IMR-90 (cell line): ENCODE data around the gene IRGQ. TPM values are rescaled to one million over a fixed set of nuclear protein-coding genes. Genes with fewer than 3 reads are reported as not detected.

Experiments
- ATAC-seq: fragments of 200-7000 bp; cut with Tn5 transposase; 2 replicates; pipeline ENCODE4 v1.9.1; 2020; ENCODE audit warnings: low read depth, mild to moderate bottlenecking, moderate library complexity
- BruUV-seq: library from RNA; stranded (reverse); fragments of 400-500 nt; replicated peaks from 2 replicates; lab custom pipeline; 2021; lab: Mats Ljungman, UMichigan
- CTCF ChIA-PET: fragments of 300-600 bp; formaldehyde crosslinking; extraction: SDS; loops from one replicate; lab custom pipeline; 2021; ENCODE audit warnings: antibody characterized with exemption; lab: Yijun Ruan, JAX
- POLR2A ChIA-PET: fragments of 300-600 bp; sonication (Branson Sonifier 250); formaldehyde crosslinking; loops from one replicate; lab custom pipeline; 2022; ENCODE audit warnings: antibody characterized with exemption; ENCODE audit not compliant: unreplicated experiment; lab: Charles Lee
- DNase-seq: peaks from one replicate; pipeline ENCODE4 v3.0.0; 2013
- H2AFZ ChIP-seq: replicated peaks from 2 replicates; pipeline ENCODE3; 2013; ENCODE audit warnings: low read length, mild to moderate bottlenecking; ENCODE audit not compliant: poor library complexity
- H2AK5ac ChIP-seq: 2 replicates; pipeline ENCODE4 v1.6.1; 2013; ENCODE audit warnings: low read depth, low read length, inconsistent platforms
- H2AK9ac ChIP-seq: replicated peaks from 2 replicates; pipeline ENCODE3; 2013; ENCODE audit warnings: mild to moderate bottlenecking, low read depth, low read length, moderate library complexity; ENCODE audit not compliant: poor library complexity
- H2BK120ac ChIP-seq: 2 replicates; pipeline ENCODE4 v1.6.1; 2013; ENCODE audit warnings: low read depth, low read length, inconsistent platforms
- H2BK15ac ChIP-seq: 3 replicates; pipeline ENCODE4 v1.6.1; 2013; ENCODE audit warnings: low read depth, low read length, inconsistent platforms
- H2BK20ac ChIP-seq: 2 replicates; pipeline ENCODE4 v1.6.1; 2013; ENCODE audit warnings: low read depth, mild to moderate bottlenecking, inconsistent platforms, low read length, moderate library complexity
- H2BK5ac ChIP-seq: 2 replicates; pipeline ENCODE4 v1.6.1; 2013; ENCODE audit warnings: mild to moderate bottlenecking, low read depth, low read length, inconsistent platforms; ENCODE audit not compliant: poor library complexity, severe bottlenecking
- H3K14ac ChIP-seq: replicated peaks from 2 replicates; pipeline ENCODE4 v1.6.1; 2013; ENCODE audit warnings: low read depth, low read length, inconsistent platforms
- H3K18ac ChIP-seq: 2 replicates; pipeline ENCODE4 v1.6.1; 2013; ENCODE audit warnings: low read depth, low read length, control low read depth
- H3K23ac ChIP-seq: 2 replicates; pipeline ENCODE4 v1.6.1; 2013; ENCODE audit warnings: low read depth, low read length, inconsistent platforms
- H3K27ac ChIP-seq: 2 replicates; pipeline ENCODE4 v1.5.1; 2013; ENCODE audit warnings: mild to moderate bottlenecking, control low read depth, low read length; ENCODE audit not compliant: insufficient read depth
- H3K27me3 ChIP-seq: 2 replicates; pipeline ENCODE4 v1.6.1; 2013; ENCODE audit warnings: low read length; ENCODE audit not compliant: control insufficient read depth, insufficient read depth
- H3K36me3 ChIP-seq: 2 replicates; pipeline ENCODE4 v1.6.1; 2013; ENCODE audit warnings: low read length, mixed read lengths; ENCODE audit not compliant: control insufficient read depth, insufficient read depth
- H3K4ac ChIP-seq: 2 replicates; pipeline ENCODE4 v1.6.1; 2013; ENCODE audit warnings: low read depth, low read length, inconsistent platforms
- H3K4me1 ChIP-seq: 2 replicates; pipeline ENCODE4 v1.6.1; 2013; ENCODE audit warnings: low read length, mixed read lengths; ENCODE audit not compliant: control insufficient read depth, insufficient read depth
- H3K4me2 ChIP-seq: 2 replicates; pipeline ENCODE4 v1.6.1; 2013; ENCODE audit warnings: low read depth, mild to moderate bottlenecking, control low read depth, low read length, moderate library complexity
- H3K4me3 ChIP-seq: 2 replicates; pipeline ENCODE4 v1.5.1; 2013; ENCODE audit warnings: low read depth, mild to moderate bottlenecking, control low read depth, low read length, moderate library complexity; ENCODE audit not compliant: insufficient read depth
- H3K56ac ChIP-seq: 2 replicates; pipeline ENCODE4 v1.6.1; 2013; ENCODE audit warnings: low read length, inconsistent platforms; ENCODE audit not compliant: insufficient read depth; ENCODE audit errors: extremely low read depth
- H3K79me1 ChIP-seq, 2 experiments: 2 replicates each; pipeline ENCODE4 v1.6.1; 2013; ENCODE audit warnings: low read length in 2 of 2, inconsistent platforms in 1 of 2, low read depth in 1 of 2
- H3K9ac ChIP-seq: 2 replicates; pipeline ENCODE4 v1.6.1; 2013; ENCODE audit warnings: low read depth, low read length, control low read depth
- H3K9me1 ChIP-seq: 2 replicates; pipeline ENCODE4 v1.6.1; 2013; ENCODE audit warnings: low read length, inconsistent platforms; ENCODE audit not compliant: insufficient read depth
- H3K9me3 ChIP-seq: 2 replicates; pipeline ENCODE4 v1.6.1; 2013; ENCODE audit warnings: low read length; ENCODE audit not compliant: control insufficient read depth, insufficient read depth
- H4K20me1 ChIP-seq: 2 replicates; pipeline ENCODE4 v1.6.1; 2013; ENCODE audit warnings: low read length, inconsistent platforms; ENCODE audit not compliant: insufficient read depth
- H4K5ac ChIP-seq: 2 replicates; pipeline ENCODE4 v1.6.1; 2013; ENCODE audit warnings: mild to moderate bottlenecking, low read depth, low read length, control low read depth
- H4K8ac ChIP-seq, 2 experiments: 2 replicates each; pipeline ENCODE4 v1.6.1; 2013; ENCODE audit warnings: low read depth in 2 of 2, low read length in 2 of 2, control low read depth in 1 of 2, inconsistent platforms in 1 of 2
- H4K91ac ChIP-seq: 2 replicates; pipeline ENCODE4 v1.6.1; 2013; ENCODE audit warnings: low read depth, low read length, inconsistent platforms; ENCODE audit not compliant: insufficient read depth
- FOS ChIP-seq: fragments of 150-350 bp; IDR thresholded peaks from 2 replicates; pipeline ENCODE4 v1.6.1; 2016; ENCODE audit warnings: low read depth, low read length
- MAFK ChIP-seq: IDR thresholded peaks from 2 replicates; pipeline ENCODE4 v1.6.1; 2012; ENCODE audit warnings: low read depth, low read length, improper control_type of control experiment
- MAZ ChIP-seq: IDR thresholded peaks from 2 replicates; pipeline ENCODE4 v1.6.1; 2012; ENCODE audit warnings: low read depth, mild to moderate bottlenecking, low read length, improper control_type of control experiment, moderate library complexity, borderline replicate concordance
- MXI1 ChIP-seq: IDR thresholded peaks from 2 replicates; pipeline ENCODE4 v1.6.1; 2012; ENCODE audit warnings: low read depth, mild to moderate bottlenecking, low read length, moderate library complexity, borderline replicate concordance
- WGBS, 2 experiments: methylation state at CpG; one replicate each; pipeline versions ENCODE4 v1.1.5 to v1.1.7; 2013; ENCODE audit warnings: missing lambda C conversion rate in 2 of 2; ENCODE audit not compliant: insufficient read length in 1 of 2; ENCODE audit errors: extremely low coverage in 2 of 2; 5-methylcytosine and 5-hydroxymethylcytosine counted together
- dilution Hi-C: fragments of 300-500 bp; cut with HindIII; formaldehyde crosslinking; loops from one replicate; pipeline ENCODE4 v1.14.3; 2018; ENCODE audit warnings: low sequenced_read_pairs; ENCODE audit not compliant: unreplicated experiment
- in situ Hi-C: fragments of 300-500 bp; cut with MboI; formaldehyde crosslinking; loops from 3 replicates; pipeline ENCODE4 v1.14.3; 2019; ENCODE audit warnings: low sequenced_read_pairs, inconsistent platforms, mixed read lengths
- intact Hi-C: fragments of 100-400 bp; cut with micrococcal nuclease; formaldehyde crosslinking; loops from 2 replicates; pipeline ENCODE4 v1.10.0; 2022
- polyA plus RNA-seq, 3 experiments: library from polyadenylated mRNA; depleted of rRNA; stranded (reverse); fragments of >200 nt; gene quantifications; 2 replicates each; pipeline ENCODE4 v1.2.3, GENCODE V29; 2012; ENCODE audit warnings: low replicate concordance in 1 of 3
- total RNA-seq: library from RNA; depleted of rRNA; stranded (reverse); fragments of >200 nt; gene quantifications from 2 replicates; pipeline ENCODE4 v1.2.3, GENCODE V29; 2012
- TF ChIP-seq, protein P1 (sequence below): fragments of 150-350 bp; IDR thresholded peaks from 2 replicates; pipeline ENCODE4 v1.6.1; 2017; ENCODE audit warnings: mild to moderate bottlenecking, antibody characterized with exemption, low read length, low read depth
- TF ChIP-seq, protein P2 (sequence below): conservative IDR thresholded peaks from 2 replicates; pipeline ENCODE4 v1.5.1; 2012; ENCODE audit warnings: mild to moderate bottlenecking, low read depth, low read length, improper control_type of control experiment

Gene IRGQ
- total and polyA plus RNA-seq, 2 of the 4 experiments (the other 2 are of a cell fraction): 9.0 to 9.9 TPM

- Histone ChIP-seq H3K4me3 (no peak within 1 kb of the TSS), H3K18ac (no peak within 1 kb of the TSS), H3K9me3 (no peaks in the 10 kb centered on the region), H3K36me3 (peaks cover 32% of the 10 kb centered on the region), H3K79me1 (peaks cover 28 to 66% of the 10 kb centered on the region in 2 experiments), H3K23ac (no peak within 1 kb of the TSS), H3K4me1 (no peaks in the 10 kb centered on the region), H2AK5ac (no peak within 1 kb of the TSS; the same call in 1 of the 2 replicates), H3K56ac (no peak within 1 kb of the TSS), H4K91ac (no peak within 1 kb of the TSS), H2BK120ac (no peak within 1 kb of the TSS), H4K8ac (no peak within 1 kb of the TSS), H2BK15ac (no peak within 1 kb of the TSS), H4K20me1 (peaks cover 17% of the 10 kb centered on the region), H3K9ac (no peak within 1 kb of the TSS), H2AFZ (no peak within 1 kb of the TSS), H3K27me3 (no peaks in the 10 kb centered on the region), H2BK5ac (no peak within 1 kb of the TSS), H3K14ac (no peak within 1 kb of the TSS), H3K4ac (no peak within 1 kb of the TSS), H3K27ac (no peak within 1 kb of the TSS), H4K5ac (no peak within 1 kb of the TSS), H3K9me1 (peaks cover 9% of the 10 kb centered on the region), H2BK20ac (no peak within 1 kb of the TSS), H2AK9ac (peak within 1 kb of the TSS; percentile 82), H3K4me2 (no peak within 1 kb of the TSS)
- POLR2A ChIA-PET: no interaction called here
- 92% methylated on average over 2 of the region's 3 CpGs; no CpG with 5 or more reads in 1 of the 2 experiments for WGBS, 2 experiments
- no peak for ATAC-seq
- dilution Hi-C loops: no loop called here
- intact Hi-C loops: no loop called here
- CTCF ChIA-PET: no interaction called here
- no peak for DNase-seq
- no TSS peak for BruUV-seq
- TF ChIP-seq MAZ (no peak), MAFK (no peak), FOS (no peak), MXI1 (no peak)
- TF ChIP-seq, protein P1, sequence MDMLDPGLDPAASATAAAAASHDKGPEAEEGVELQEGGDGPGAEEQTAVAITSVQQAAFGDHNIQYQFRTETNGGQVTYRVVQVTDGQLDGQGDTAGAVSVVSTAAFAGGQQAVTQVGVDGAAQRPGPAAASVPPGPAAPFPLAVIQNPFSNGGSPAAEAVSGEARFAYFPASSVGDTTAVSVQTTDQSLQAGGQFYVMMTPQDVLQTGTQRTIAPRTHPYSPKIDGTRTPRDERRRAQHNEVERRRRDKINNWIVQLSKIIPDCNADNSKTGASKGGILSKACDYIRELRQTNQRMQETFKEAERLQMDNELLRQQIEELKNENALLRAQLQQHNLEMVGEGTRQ: no peak
- TF ChIP-seq, protein P2, sequence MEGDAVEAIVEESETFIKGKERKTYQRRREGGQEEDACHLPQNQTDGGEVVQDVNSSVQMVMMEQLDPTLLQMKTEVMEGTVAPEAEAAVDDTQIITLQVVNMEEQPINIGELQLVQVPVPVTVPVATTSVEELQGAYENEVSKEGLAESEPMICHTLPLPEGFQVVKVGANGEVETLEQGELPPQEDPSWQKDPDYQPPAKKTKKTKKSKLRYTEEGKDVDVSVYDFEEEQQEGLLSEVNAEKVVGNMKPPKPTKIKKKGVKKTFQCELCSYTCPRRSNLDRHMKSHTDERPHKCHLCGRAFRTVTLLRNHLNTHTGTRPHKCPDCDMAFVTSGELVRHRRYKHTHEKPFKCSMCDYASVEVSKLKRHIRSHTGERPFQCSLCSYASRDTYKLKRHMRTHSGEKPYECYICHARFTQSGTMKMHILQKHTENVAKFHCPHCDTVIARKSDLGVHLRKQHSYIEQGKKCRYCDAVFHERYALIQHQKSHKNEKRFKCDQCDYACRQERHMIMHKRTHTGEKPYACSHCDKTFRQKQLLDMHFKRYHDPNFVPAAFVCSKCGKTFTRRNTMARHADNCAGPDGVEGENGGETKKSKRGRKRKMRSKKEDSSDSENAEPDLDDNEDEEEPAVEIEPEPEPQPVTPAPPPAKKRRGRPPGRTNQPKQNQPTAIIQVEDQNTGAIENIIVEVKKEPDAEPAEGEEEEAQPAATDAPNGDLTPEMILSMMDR: no peak
- in situ Hi-C loops: no loop called here
Observed at GRCh38 chr19:43611788-43612187, 15.9 kb upstream of the IRGQ start, which contains the start of gene SRRM5. SRRM5 (plus strand) TSS chr19:43612088; CDS start chr19:43612122, 34 bp downstream.
